LNCaP clone FGC (cell line): ENCODE results near the gene LARP1.

Experiments used
- DNase-seq: peaks from one replicate; pipeline ENCODE4 v3.0.0-alpha.2; 2011; ENCODE audit warnings: low read depth
- H3K4me3 ChIP-seq: 2 replicates; pipeline ENCODE4 v1.5.1; 2011; ENCODE audit warnings: mild to moderate bottlenecking, low read depth, low read length, control low read depth
- TF ChIP-seq, protein P1 (sequence below): IDR thresholded peaks from 2 replicates; pipeline ENCODE4 v1.5.1; 2012; ENCODE audit warnings: mild to moderate bottlenecking; ENCODE audit not compliant: control insufficient read depth, insufficient read depth; ENCODE audit errors: extremely low read depth

LARP1 gene

DNA sequence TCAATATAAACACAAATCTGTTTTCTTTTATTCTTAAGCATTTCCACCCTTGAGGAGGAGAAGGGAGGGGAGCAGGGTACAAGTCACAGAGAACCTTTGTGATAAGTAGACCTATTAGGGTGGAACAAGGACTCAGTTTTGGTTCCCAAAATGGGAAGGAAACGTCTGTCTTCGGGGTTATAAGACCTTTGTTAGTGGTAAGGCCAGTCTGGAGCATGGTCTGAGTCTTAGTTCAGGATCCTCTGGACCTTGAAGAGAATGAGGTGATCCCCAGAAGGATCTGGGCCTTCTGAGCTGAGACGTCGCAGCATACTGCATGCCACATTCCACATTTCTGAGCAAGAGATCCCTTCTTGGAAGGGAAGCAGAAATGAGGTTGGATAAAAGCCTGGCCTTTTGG is 58.0 kb downstream of the LARP1 start:
- TF ChIP-seq, protein P1, sequence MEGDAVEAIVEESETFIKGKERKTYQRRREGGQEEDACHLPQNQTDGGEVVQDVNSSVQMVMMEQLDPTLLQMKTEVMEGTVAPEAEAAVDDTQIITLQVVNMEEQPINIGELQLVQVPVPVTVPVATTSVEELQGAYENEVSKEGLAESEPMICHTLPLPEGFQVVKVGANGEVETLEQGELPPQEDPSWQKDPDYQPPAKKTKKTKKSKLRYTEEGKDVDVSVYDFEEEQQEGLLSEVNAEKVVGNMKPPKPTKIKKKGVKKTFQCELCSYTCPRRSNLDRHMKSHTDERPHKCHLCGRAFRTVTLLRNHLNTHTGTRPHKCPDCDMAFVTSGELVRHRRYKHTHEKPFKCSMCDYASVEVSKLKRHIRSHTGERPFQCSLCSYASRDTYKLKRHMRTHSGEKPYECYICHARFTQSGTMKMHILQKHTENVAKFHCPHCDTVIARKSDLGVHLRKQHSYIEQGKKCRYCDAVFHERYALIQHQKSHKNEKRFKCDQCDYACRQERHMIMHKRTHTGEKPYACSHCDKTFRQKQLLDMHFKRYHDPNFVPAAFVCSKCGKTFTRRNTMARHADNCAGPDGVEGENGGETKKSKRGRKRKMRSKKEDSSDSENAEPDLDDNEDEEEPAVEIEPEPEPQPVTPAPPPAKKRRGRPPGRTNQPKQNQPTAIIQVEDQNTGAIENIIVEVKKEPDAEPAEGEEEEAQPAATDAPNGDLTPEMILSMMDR, result no peak
- no peak for DNase-seq
- no peak overlapping the region for H3K4me3 ChIP-seq

DNA sequence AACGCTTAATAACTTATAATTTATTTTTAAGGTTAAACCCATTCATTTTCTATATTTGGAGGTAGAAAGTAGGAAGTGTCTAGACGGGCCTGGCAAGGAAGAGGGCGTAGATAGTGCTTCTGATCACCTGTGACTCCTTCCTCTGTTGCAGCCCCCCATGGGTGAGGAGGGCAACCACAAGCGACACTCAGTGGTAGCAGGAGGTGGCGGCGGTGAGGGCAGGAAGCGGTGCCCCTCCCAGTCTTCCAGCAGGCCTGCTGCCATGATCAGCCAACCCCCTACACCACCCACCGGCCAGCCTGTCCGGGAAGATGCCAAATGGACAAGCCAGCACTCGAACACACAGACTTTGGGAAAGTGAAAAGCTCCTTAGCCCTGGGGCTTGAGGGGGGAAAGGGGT is 58.6 kb downstream of the LARP1 start:
- TF ChIP-seq, protein P1, result no peak
- DNase-seq, result no peak

DNA sequence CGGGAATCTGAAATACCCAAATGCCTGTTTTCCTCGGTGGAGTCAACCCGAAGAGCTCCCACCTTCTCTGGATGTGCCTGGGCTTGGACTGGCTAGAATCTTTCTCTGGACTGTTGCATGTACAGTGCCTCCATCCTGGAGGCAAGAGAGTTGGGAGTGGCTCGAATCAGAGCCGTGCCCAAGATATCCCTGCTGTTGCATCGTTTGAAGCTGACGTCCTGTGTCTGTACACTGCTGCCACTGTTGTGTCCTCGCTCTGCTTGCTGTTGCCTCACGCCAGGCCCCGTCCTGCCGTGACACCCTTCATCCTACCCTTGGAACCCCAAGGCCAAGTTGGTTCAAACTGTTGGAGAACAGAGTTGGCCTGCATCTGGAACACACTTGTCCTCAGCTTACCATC is 59.8 kb downstream of the LARP1 start:
- no peak overlapping the region for H3K4me3 ChIP-seq
- TF ChIP-seq, protein P1, result no peak
- DNase-seq, result no peak

More for the DNA sequence above, 58.6 kb downstream of the LARP1 start:
- no peak overlapping the region for H3K4me3 ChIP-seq

DNA sequence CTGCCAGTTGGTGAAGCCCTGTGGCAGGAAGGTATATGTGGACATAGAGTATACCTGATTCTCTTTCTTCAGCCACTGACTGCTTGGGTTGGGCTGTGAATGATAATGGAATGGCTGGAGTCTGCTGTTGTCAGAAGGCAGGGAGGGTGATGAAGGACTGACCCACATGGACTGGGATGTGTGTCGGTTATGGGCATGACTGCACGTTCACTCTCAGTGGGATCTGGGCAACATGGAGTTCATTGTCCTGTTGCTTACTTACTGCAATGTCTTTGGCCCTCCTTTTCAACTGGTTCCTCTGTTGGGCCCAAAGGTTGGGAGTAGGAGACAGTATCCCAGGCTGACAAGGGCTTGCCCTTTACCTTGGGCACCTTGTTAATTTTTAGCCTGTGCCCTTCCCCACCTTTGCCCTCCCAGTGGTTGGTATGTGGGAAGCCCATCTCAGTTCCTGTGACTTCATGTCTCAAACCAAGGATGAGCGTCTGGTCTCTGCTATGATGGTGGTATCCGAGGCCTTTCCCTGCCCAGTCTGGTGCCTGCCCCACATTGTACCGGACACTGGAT is 60.6 kb downstream of the LARP1 start:
- no peak for DNase-seq
- no peak overlapping the region for H3K4me3 ChIP-seq
- TF ChIP-seq, protein P1, result no peak

DNA sequence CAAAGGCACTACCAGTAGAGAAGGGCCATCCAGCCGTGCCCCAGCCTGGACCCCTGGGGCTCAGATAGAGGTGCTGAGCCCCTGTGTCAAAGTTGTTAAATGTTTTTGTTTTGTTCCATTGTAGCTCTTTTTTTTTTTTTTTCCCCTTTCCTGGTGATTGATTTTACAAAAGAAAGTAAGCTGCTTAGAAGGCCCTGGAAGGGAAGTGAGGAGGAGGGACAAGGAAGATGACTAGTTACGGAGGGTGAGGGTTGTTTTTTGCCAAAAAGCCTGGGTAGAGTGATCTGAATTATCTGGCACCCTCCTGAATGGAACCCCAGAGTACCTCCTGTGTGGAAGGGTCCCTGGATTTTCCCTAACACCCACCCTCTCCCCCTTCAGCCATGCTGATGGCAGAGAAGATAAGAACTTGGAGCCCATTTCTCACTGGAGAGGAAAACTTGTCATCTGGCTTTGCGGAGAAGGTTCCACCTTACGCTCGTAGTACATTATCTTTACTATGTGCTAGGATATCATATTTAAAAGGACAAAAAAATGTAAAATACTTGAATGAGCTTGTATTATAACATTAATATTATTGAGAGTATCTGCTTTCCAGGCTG is 61.8 kb downstream of the LARP1 start:
- H3K4me3 ChIP-seq, result no peak overlapping the region
- no peak for DNase-seq
- TF ChIP-seq, protein P1, result no peak

DNA sequence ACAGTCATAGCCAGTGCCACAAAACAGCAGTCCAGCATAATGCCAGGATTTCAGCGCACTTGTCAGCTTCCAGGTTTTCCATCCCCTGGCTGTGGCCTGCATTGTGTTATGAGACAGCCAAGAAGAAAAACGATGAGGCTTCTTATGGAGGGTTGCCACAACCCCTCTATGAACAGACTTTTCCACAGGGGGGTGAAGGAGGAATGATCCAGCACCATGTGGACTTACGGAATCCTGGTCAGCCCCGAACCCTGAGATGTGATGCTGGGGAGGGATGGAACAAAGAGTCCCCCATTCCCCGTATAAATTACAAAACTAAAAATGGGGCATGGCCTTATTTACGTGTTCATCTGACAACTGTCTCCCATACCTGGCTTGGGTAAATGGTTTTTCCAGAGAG is 62.6 kb downstream of the LARP1 start:
- no peak overlapping the region for H3K4me3 ChIP-seq
- no peak for DNase-seq

More for the DNA sequence above, 62.6 kb downstream of the LARP1 start:
- TF ChIP-seq, protein P1, result no peak
